ENCODE results near the gene C12orf43.

Gene C12orf43

DNA sequence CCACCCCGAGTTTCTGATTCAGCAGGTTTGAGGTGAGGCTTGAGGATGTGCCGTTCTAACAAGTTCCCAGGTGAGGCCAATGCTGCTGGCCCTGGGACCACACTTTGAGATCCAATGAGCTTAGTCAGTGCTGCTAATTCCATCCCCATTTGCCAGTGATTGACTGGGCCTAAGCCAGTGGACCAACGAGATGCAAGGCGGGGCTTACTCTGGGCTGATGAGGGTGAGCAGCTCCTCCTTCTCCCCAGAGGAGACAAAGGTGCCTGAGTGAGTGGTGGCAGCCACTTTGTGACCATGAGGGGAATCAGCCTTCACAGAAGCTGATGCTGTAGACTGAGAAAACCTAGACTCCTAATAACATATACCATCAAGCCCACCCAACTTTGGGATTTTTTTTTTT is 61.1 kb downstream of the C12orf43 start:
- in situ Hi-C loops (cut with HindIII; ENCODE audit: low sequenced_read_pairs) = no loop called here

- in situ Hi-C loops (cut with HindIII; ENCODE audit: low sequenced_read_pairs) = no loop called here
Measured at GRCh38 chr12:120950807-120951206, 65.5 kb downstream of the C12orf43 start.
